GM21526 (cell line): ENCODE data around the gene ETS2.
A peak's percentile ranks its signal among the peaks of the same experiment; 100 is the strongest.

Experiments
- ATAC-seq: cut with Tn5 transposase; IDR thresholded peaks from one replicate; pipeline ENCODE4 v1.9.1; 2021; ENCODE audit warnings: moderate library complexity; ENCODE audit not compliant: unreplicated experiment, low FRiP score

Gene ETS2

GRCh38 chr21:38852278-38852677 is 46.5 kb downstream of the ETS2 start:
- ATAC-seq, result no peak

DNA sequence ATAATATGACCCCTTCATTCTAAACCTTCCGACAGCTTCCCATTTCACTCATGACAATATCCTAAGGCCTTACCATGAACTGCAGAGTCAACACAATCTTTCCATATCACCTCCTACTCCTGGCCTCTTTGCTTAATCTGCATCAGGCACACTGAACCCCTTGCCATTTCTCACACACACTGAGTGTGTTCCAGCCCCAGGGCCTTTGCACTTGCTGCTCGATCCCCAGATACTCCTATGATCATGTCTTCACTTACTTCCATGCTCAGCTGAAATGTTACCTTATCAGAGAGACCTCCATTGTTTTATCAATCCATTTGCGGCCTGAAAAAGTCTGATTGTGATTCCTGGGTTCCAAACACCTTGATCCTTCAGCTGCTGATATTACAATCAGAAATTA is 47.0 kb downstream of the ETS2 start:
- no peak for ATAC-seq

- ATAC-seq, result no peak
Observed at GRCh38 chr21:38853421-38853919, 47.7 kb downstream of the ETS2 start.

- ATAC-seq, result no peak
Observed at GRCh38 chr21:38857152-38857825, 51.6 kb downstream of the ETS2 start.

- ATAC-seq, result no peak
Observed at GRCh38 chr21:38858026-38858811, 52.5 kb downstream of the ETS2 start.

DNA sequence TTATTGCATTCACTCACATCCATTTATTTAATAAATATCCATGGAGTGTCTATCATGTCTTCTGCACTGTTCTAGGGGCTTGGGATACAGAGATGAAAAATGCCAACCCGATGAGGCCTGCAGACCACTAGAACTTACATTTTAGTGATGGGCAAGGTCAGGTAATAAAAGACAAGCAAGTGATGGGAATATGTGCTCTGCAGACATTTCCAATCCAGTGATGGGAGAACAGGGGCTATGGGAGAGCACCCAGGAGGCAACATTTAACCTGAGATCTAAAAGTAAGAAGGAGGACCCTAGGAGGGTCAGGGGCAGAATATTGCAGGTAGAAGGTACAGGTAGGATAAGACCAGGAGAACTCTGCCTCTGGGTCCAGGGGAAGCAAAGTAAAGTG is 53.1 kb downstream of the ETS2 start:
- no peak for ATAC-seq

DNA sequence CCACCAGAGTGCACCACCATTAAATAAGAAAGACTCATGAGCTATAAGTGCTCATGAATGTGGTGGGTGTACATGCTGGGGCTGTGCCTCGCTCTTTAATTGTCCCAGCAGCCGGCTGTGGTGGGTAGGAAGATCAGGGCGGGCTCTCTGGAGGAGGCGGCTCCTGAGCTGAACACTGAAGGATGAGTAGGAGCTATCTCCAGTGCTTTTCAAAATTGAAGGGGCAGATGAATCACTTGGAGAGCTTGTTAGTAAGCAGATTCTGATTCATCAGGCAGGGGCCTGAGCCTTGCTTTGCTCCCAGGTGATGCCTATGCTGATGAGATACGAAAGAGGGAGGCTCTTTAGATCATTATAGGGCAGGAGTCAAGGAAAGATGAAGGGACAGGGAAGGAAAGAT is 54.1 kb downstream of the ETS2 start:
- ATAC-seq, result no peak

GRCh38 chr21:38861056-38861455 is 55.3 kb downstream of the ETS2 start:
- no peak for ATAC-seq

GRCh38 chr21:38861989-38862683 is 56.4 kb downstream of the ETS2 start:
- ATAC-seq, result peak; percentile 90

- ATAC-seq, result no peak
Observed at GRCh38 chr21:38863291-38863690, 57.6 kb downstream of the ETS2 start.

- no peak for ATAC-seq
Observed at GRCh38 chr21:38863843-38864363, 58.2 kb downstream of the ETS2 start.

GRCh38 chr21:38864964-38865363 is 59.2 kb downstream of the ETS2 start:
- ATAC-seq, result no peak

DNA sequence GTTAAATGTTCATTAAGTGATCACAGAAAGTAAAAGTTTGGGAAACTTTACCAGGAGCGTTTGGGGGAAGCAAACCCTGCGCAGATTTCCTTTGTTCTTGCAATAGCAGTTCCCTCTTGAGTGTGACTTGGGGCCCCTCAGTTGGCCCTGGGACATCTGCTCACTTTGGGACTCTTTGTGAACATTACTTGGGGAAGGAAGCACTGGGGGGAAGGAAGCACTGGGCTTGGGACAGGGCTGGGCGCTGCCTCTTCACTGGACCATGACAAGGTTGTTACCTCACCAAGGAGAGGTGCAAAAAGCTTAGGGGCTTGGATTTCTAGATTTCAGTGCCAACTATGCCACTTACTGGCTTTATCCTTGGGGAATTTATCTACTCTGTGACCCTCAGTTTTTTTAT is 63.5 kb downstream of the ETS2 start:
- no peak for ATAC-seq

- no peak for ATAC-seq
Observed at GRCh38 chr21:38869946-38870345, 64.2 kb downstream of the ETS2 start.
